Prostate gland (tissue), 2 donors: ENCODE results near the gene E4F1.

Source experiments
- POLR2A ChIP-seq: fragments of 450-650 bp; IDR thresholded peaks from one replicate; pipeline ENCODE4 v1.6.1; 2016; ENCODE audit warnings: antibody characterized with exemption, mild to moderate bottlenecking
- POLR2AphosphoS5 ChIP-seq: sonication (generic); formaldehyde crosslinking; IDR thresholded peaks from one replicate; pipeline ENCODE4 v1.6.1; 2017; ENCODE audit warnings: antibody characterized with exemption
- TF ChIP-seq, protein P1 (sequence below), 4 experiments: fragments of 200-600 bp in 2 of 4; fragments of 450-650 bp in 2 of 4; sonication (generic) in 2 of 4; IDR thresholded peaks; 1 replicate in 3 of 4; 2 replicates in 1 of 4; pipeline ENCODE4 v1.5.1; 2016 to 2019; ENCODE audit warnings: antibody characterized with exemption in 4 of 4, mild to moderate bottlenecking in 2 of 4, moderate library complexity in 2 of 4

DNA sequence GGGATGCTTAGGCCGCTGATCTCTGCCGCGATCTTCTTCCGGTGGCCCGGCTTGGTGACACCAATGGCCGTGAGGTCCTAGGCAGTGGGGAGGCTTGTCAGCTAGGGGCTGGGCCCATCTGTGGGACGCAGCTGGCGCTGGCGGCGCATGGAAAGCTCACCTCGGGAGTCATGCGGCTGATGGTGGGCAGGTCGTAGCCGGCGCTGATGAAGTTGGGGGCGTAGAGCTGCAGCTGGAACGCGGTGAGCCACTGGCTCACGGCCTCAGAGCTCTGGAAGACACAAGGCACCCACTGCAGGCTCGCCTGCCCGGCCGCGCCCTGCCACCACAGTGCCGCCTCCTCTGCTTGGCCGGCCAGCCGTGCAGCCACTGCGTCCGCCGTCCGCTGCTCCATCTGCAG is 39.7 kb upstream of the E4F1 start:
- TF ChIP-seq, protein P1, sequence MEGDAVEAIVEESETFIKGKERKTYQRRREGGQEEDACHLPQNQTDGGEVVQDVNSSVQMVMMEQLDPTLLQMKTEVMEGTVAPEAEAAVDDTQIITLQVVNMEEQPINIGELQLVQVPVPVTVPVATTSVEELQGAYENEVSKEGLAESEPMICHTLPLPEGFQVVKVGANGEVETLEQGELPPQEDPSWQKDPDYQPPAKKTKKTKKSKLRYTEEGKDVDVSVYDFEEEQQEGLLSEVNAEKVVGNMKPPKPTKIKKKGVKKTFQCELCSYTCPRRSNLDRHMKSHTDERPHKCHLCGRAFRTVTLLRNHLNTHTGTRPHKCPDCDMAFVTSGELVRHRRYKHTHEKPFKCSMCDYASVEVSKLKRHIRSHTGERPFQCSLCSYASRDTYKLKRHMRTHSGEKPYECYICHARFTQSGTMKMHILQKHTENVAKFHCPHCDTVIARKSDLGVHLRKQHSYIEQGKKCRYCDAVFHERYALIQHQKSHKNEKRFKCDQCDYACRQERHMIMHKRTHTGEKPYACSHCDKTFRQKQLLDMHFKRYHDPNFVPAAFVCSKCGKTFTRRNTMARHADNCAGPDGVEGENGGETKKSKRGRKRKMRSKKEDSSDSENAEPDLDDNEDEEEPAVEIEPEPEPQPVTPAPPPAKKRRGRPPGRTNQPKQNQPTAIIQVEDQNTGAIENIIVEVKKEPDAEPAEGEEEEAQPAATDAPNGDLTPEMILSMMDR (IDR thresholded peaks at IDR 0.05): no peak
- no peak for TF ChIP-seq POLR2A
- TF ChIP-seq POLR2AphosphoS5: no peak
